Measurements from ENCODE around the gene BRD9. TPM values are rescaled to one million over a fixed set of nuclear protein-coding genes. Genes with fewer than 3 reads are reported as not detected.

Gene BRD9
- total RNA-seq, 1 donor from 2014 or later: 22.4 TPM

DNA sequence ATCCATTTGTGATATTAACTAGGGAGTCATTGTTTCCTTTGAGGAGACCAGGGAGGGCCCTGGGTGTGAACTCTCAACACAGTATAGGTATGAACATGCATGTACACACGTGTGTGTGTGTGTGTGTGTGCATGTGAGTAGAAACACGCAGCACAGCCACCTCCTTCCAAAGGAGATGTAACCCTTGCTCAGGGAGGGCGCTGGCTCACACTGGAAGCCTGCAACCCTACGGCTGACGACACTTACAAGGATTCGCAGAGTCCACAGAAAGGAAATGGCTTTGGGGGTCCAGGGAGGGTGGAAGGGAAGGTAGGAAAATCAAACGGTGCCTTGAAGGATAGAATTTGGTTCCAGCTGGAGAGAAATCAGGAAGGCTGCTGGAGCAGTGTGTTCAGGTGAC, 22.0 kb upstream of the BRD9 start:
- Histone ChIP-seq H3K27me3 (ENCODE audit: control insufficient read depth in 3 of 3, insufficient read depth in 3 of 3, low read length in 3 of 3) (no peaks in the 10 kb centered on the region), H3K27ac (ENCODE audit: low read depth, low read length) (no peak overlapping the region), H3K4me3 (ENCODE audit: low read length in 3 of 3) (no peak overlapping the region), H3K4me1 (ENCODE audit: control insufficient read depth in 3 of 3, insufficient read depth in 3 of 3, low read length in 3 of 3) (no peaks in the 10 kb centered on the region), H3K36me3 (ENCODE audit: control insufficient read depth in 3 of 3, insufficient read depth in 3 of 3, low read length in 3 of 3) (no peaks in the 10 kb centered on the region), H3K9ac (ENCODE audit: low read depth in 1 of 3, low read length in 3 of 3) (no peak overlapping the region), H3K9me3 (ENCODE audit: control insufficient read depth in 3 of 3, low read length in 3 of 3) (peaks cover 0 to 3% (median 0%) of the 10 kb centered on the region in 3 donors)

DNA sequence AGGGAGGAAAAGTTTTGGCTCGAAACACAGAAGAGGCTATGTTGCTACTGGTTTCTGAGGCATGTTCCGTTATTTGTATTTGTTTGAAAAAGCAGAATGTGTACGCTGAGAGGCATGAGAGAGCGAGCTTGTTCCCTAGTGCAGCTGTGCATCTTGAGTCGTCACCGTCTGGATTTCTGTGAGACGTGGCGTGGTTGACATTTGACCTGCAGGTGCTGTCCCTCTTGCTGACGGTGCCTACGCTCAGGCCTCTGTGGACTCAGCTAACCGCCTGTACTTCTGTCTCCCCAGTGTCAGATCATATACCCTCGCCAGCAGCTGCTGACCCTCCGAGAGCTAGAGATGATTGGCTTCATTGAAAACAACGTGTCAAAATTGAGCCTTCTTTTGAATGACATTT, 21.6 kb upstream of the BRD9 start:
- H3K36me3 ChIP-seq (ENCODE audit: control insufficient read depth in 3 of 3, insufficient read depth in 3 of 3, low read length in 3 of 3): no peaks in the 10 kb centered on the region

DNA sequence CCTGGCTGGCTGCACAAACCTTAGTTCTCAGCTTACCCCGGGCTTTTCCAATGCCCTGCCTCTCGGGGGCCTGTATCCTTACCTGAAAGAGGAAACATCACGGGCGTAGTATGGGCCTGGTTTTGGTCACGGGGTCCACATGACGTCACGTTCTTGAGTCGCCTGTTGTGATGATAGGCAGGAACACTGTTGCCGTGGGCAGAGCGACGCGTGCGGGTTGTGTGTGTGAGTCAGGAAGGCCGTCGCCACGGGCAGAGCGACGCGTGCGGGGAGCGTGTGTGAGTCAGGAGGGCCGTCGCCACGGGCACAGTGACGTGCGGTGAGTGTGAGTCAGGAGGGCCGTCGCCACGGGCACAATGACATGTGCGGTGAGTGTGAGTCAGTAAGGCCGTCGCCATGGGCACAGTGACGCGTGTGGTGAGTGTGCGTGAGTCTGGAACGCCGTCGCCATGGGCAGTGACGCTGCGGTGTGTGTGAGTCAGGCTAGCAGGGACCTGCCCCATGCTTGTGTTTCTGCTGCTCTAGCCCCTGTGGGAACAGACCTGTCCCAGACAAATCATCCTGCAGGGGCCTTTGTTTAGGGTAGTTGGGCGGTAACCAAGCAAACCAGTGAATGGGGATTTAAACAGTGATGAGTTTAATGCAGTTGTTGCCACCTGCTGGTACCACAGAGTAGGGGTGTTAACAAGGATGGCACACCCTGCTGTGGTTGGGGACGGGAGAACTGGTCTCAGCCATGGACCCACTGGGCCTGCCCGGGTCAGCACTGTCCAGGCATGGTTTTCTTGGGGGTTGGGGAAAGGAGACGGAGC, 19.9 kb upstream of the BRD9 start:
- Histone ChIP-seq H3K27me3 (ENCODE audit: control insufficient read depth in 3 of 3, insufficient read depth in 3 of 3, low read length in 3 of 3) (no peaks in the 10 kb centered on the region), H3K9me3 (ENCODE audit: control insufficient read depth in 3 of 3, low read length in 3 of 3) (no peaks in the 10 kb centered on the region), H3K4me3 (ENCODE audit: low read length in 3 of 3) (no peak overlapping the region), H3K9ac (ENCODE audit: low read depth in 1 of 3, low read length in 3 of 3) (no peak overlapping the region), H3K27ac (ENCODE audit: low read depth, low read length) (no peak overlapping the region), H3K4me1 (ENCODE audit: control insufficient read depth in 3 of 3, insufficient read depth in 3 of 3, low read length in 3 of 3) (no peaks in the 10 kb centered on the region), H3K36me3 (ENCODE audit: control insufficient read depth in 3 of 3, insufficient read depth in 3 of 3, low read length in 3 of 3) (no peaks in the 10 kb centered on the region)

More for the DNA sequence above, 21.6 kb upstream of the BRD9 start:
- Histone ChIP-seq H3K9me3 (ENCODE audit: control insufficient read depth in 3 of 3, low read length in 3 of 3) (peaks cover 0 to 3% (median 0%) of the 10 kb centered on the region in 3 donors), H3K9ac (ENCODE audit: low read depth in 1 of 3, low read length in 3 of 3) (no peak overlapping the region), H3K27me3 (ENCODE audit: control insufficient read depth in 3 of 3, insufficient read depth in 3 of 3, low read length in 3 of 3) (no peaks in the 10 kb centered on the region), H3K4me3 (ENCODE audit: low read length in 3 of 3) (no peak overlapping the region), H3K27ac (ENCODE audit: low read depth, low read length) (no peak overlapping the region), H3K4me1 (ENCODE audit: control insufficient read depth in 3 of 3, insufficient read depth in 3 of 3, low read length in 3 of 3) (no peaks in the 10 kb centered on the region)

DNA sequence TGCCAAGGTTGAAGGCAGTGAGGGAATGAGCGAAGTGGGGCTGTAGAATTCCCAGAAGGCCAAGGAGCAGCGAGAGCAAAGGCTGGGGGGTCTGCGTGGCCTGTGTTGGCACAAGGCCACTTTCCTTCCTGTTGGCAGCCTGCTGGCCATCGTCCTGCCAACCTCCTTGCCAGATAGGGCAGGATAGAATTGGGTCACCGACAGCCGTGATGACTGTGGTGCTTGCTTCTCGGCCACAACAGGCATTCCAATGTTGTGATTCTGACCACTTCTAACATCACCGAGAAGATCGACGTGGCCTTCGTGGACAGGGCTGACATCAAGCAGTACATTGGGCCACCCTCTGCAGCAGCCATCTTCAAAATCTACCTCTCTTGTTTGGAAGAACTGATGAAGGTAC, 19.0 kb upstream of the BRD9 start:
- no peak overlapping the region for H3K27ac ChIP-seq (ENCODE audit: low read depth, low read length)
- no peaks in the 10 kb centered on the region for H3K4me1 ChIP-seq (ENCODE audit: control insufficient read depth in 3 of 3, insufficient read depth in 3 of 3, low read length in 3 of 3)
- no peaks in the 10 kb centered on the region for H3K36me3 ChIP-seq (ENCODE audit: control insufficient read depth in 3 of 3, insufficient read depth in 3 of 3, low read length in 3 of 3)
- no peak overlapping the region for H3K9ac ChIP-seq (ENCODE audit: low read depth in 1 of 3, low read length in 3 of 3)
- no peaks in the 10 kb centered on the region for H3K27me3 ChIP-seq (ENCODE audit: control insufficient read depth in 3 of 3, insufficient read depth in 3 of 3, low read length in 3 of 3)
- H3K4me3 ChIP-seq (ENCODE audit: low read length in 3 of 3): no peak overlapping the region
- no peaks in the 10 kb centered on the region for H3K9me3 ChIP-seq (ENCODE audit: control insufficient read depth in 3 of 3, low read length in 3 of 3)

DNA sequence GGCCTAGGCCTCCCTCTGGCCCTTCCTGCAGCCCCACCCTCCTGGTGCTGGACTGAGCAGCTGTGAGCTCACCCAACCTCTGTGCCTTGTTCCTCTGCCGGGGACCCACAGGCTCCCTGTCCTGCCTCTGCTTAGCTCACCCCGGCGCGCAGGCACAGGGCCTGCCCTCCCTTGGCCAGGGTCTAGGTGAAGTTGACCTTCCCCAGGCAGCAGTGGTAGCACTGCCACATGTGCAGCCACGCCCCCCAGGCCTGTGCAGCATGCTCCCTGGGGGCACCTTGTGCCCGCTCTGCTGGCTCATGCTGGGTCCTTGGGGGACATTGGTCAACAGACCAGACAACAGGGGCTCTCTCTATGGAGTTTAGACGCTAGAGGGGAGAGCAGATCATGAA, 18.2 kb upstream of the BRD9 start:
- no peaks in the 10 kb centered on the region for H3K36me3 ChIP-seq (ENCODE audit: control insufficient read depth in 3 of 3, insufficient read depth in 3 of 3, low read length in 3 of 3)
- no peaks in the 10 kb centered on the region for H3K9me3 ChIP-seq (ENCODE audit: control insufficient read depth in 3 of 3, low read length in 3 of 3)
- no peak overlapping the region for H3K4me3 ChIP-seq (ENCODE audit: low read length in 3 of 3)
- no peaks in the 10 kb centered on the region for H3K27me3 ChIP-seq (ENCODE audit: control insufficient read depth in 3 of 3, insufficient read depth in 3 of 3, low read length in 3 of 3)
- no peak overlapping the region for H3K27ac ChIP-seq (ENCODE audit: low read depth, low read length)
- no peak overlapping the region for H3K9ac ChIP-seq (ENCODE audit: low read depth in 1 of 3, low read length in 3 of 3)
- H3K4me1 ChIP-seq (ENCODE audit: control insufficient read depth in 3 of 3, insufficient read depth in 3 of 3, low read length in 3 of 3): no peaks in the 10 kb centered on the region

DNA sequence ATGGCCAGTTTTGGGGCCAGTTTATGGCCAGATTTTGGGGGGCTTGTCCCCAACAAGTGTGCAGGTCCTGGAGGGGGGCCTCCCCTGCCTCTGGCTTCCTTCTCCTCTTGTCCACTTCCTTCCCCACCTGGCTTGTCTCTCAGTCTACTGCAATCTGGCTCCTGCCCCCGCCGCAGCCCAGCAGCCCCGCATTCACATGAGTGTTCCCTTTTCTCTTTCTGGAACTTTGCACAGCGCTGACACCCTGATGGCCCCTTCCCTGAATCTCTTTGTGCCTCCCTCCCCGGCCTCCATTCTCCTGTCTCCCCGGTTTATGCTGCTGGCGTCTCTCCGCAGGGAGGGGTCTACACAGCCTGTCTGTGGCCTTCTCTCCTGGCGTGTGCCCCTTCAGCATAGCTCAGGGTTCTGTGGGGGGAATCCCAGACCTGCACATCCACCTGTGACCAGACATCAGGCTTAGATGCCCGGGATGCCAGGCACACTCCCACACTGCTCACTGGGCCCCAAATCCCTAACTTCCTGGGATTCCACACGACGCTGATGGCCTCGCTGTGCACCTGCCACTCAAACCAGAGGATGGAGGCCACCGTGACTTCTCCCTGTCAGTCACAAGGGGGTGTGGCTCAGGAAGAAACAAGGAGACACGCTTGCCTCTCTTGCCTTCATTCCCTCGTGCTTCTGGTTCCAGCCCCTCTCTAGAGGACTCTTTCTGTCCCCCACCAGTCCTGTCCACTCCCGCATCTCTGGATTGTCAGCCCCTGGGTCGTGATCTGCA, 17.6 kb upstream of the BRD9 start:
- H3K27ac ChIP-seq (ENCODE audit: low read depth, low read length): no peak overlapping the region
- H3K27me3 ChIP-seq (ENCODE audit: control insufficient read depth in 3 of 3, insufficient read depth in 3 of 3, low read length in 3 of 3): no peaks in the 10 kb centered on the region
- no peak overlapping the region for H3K9ac ChIP-seq (ENCODE audit: low read depth in 1 of 3, low read length in 3 of 3)
- H3K4me3 ChIP-seq (ENCODE audit: low read length in 3 of 3): no peak overlapping the region
- no peaks in the 10 kb centered on the region for H3K9me3 ChIP-seq (ENCODE audit: control insufficient read depth in 3 of 3, low read length in 3 of 3)
- no peaks in the 10 kb centered on the region for H3K36me3 ChIP-seq (ENCODE audit: control insufficient read depth in 3 of 3, insufficient read depth in 3 of 3, low read length in 3 of 3)
- H3K4me1 ChIP-seq (ENCODE audit: control insufficient read depth in 3 of 3, insufficient read depth in 3 of 3, low read length in 3 of 3): no peaks in the 10 kb centered on the region

DNA sequence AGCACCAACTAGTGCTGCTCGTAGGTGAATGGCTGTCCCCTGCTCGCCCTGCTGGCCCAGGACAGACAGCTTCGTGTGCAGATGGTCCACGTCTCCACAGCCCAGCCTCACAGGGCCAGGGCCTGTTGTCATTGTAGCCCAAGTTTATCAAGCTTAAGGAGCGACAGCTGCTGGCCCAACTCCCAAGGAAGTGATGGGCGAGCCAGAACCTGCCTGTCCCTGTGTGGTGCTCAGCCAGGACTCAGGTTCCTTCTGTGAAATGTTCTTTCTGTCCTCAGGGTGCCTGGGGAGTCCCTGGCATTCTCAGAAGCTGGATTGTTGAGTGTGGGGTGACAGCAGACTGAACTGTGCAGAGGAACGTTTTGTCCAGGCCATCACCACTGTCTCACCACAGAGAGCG, 16.5 kb upstream of the BRD9 start:
- Histone ChIP-seq H3K36me3 (ENCODE audit: control insufficient read depth in 3 of 3, insufficient read depth in 3 of 3, low read length in 3 of 3) (no peaks in the 10 kb centered on the region), H3K27ac (ENCODE audit: low read depth, low read length) (no peak overlapping the region), H3K4me3 (ENCODE audit: low read length in 3 of 3) (no peak overlapping the region), H3K27me3 (ENCODE audit: control insufficient read depth in 3 of 3, insufficient read depth in 3 of 3, low read length in 3 of 3) (no peaks in the 10 kb centered on the region), H3K9ac (ENCODE audit: low read depth in 1 of 3, low read length in 3 of 3) (no peak overlapping the region), H3K4me1 (ENCODE audit: control insufficient read depth in 3 of 3, insufficient read depth in 3 of 3, low read length in 3 of 3) (no peaks in the 10 kb centered on the region), H3K9me3 (ENCODE audit: control insufficient read depth in 3 of 3, low read length in 3 of 3) (no peaks in the 10 kb centered on the region)

DNA sequence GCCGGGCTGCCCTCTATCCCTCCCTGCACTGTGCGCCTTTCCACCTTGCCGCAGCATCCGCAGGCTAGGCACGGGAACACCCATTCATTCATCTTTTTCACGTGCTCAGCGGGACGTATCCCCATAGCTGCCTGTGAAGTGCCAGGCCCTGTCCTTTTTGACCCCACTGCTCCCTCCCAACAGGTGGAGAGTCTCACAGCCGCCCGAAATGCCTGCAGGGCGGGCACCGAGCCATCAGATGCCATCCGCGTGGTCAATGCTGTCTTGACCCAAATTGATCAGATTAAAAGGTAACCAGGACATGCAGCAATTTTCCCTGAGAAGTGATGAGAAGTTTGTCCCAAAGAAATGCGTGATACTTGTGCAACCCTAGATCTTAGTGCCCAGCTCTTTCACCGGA, 15.6 kb upstream of the BRD9 start:
- H3K27ac ChIP-seq (ENCODE audit: low read depth, low read length): no peak overlapping the region

DNA sequence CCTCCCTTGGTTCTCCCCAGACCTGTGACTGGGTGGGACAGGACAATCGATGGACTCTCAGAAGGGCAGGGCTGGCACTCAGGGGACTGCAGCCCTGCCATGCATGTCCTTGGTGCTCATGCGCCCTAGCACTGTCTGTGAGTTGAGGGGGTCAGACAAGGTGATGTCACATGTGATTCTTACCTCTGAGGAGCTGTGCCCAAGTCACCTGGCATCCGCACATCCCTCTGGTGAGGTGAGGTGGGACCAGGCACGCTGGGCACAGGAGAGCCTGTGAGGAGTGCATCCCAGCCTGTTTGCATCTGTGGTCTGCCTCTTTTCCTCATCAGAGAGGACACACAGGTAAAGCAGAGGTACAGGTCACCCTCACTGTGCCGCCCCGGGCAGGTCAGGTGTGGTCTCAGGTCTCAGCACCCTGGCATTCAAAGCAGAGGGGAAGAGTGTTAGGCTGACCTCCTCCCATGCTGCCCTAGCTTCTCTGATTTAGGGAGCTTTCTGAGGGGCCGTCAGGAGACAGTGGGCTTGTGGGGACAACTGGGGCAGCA, 14.8 kb upstream of the BRD9 start:
- Histone ChIP-seq H3K27me3 (ENCODE audit: control insufficient read depth in 3 of 3, insufficient read depth in 3 of 3, low read length in 3 of 3) (no peaks in the 10 kb centered on the region), H3K27ac (ENCODE audit: low read depth, low read length) (no peak overlapping the region), H3K4me3 (ENCODE audit: low read length in 3 of 3) (no peak overlapping the region), H3K9me3 (ENCODE audit: control insufficient read depth in 3 of 3, low read length in 3 of 3) (no peaks in the 10 kb centered on the region), H3K4me1 (ENCODE audit: control insufficient read depth in 3 of 3, insufficient read depth in 3 of 3, low read length in 3 of 3) (peaks cover 0 to 5% (median 0%) of the 10 kb centered on the region in 3 donors), H3K36me3 (ENCODE audit: control insufficient read depth in 3 of 3, insufficient read depth in 3 of 3, low read length in 3 of 3) (no peaks in the 10 kb centered on the region), H3K9ac (ENCODE audit: low read depth in 1 of 3, low read length in 3 of 3) (no peak overlapping the region)

More for the DNA sequence above, 15.6 kb upstream of the BRD9 start:
- no peaks in the 10 kb centered on the region for H3K36me3 ChIP-seq (ENCODE audit: control insufficient read depth in 3 of 3, insufficient read depth in 3 of 3, low read length in 3 of 3)
- H3K27me3 ChIP-seq (ENCODE audit: control insufficient read depth in 3 of 3, insufficient read depth in 3 of 3, low read length in 3 of 3): no peaks in the 10 kb centered on the region
- H3K9me3 ChIP-seq (ENCODE audit: control insufficient read depth in 3 of 3, low read length in 3 of 3): no peaks in the 10 kb centered on the region
- no peak overlapping the region for H3K9ac ChIP-seq (ENCODE audit: low read depth in 1 of 3, low read length in 3 of 3)
- no peaks in the 10 kb centered on the region for H3K4me1 ChIP-seq (ENCODE audit: control insufficient read depth in 3 of 3, insufficient read depth in 3 of 3, low read length in 3 of 3)
- H3K4me3 ChIP-seq (ENCODE audit: low read length in 3 of 3): no peak overlapping the region

DNA sequence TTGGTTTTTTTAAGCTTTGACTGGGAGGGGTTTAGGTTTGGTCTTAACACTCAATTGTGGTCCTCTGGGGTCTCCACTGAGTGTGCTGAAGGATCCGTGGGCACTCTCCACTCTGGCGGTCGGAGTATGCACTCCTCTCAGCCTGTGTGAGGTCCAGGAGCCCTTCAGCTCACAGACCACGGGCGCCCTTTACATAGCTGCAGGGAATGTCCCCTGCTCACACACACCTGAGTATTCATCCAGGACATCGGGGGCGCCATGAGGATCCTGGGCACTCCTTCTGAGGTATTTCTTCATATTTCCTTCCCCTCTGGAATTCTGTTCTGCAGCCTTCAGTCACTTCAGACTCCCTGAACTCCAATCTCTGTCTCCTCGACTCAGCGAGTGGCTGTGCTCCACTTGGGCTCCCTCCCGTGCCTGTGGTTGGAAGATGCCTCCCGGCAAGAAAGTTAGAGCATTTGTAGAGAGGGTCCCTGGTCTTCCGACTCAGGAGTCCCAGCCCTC, 12.6 kb upstream of the BRD9 start:
- no peak overlapping the region for H3K9ac ChIP-seq (ENCODE audit: low read depth in 1 of 3, low read length in 3 of 3)
- H3K4me1 ChIP-seq (ENCODE audit: control insufficient read depth in 3 of 3, insufficient read depth in 3 of 3, low read length in 3 of 3): peaks cover 0 to 5% (median 0%) of the 10 kb centered on the region in 3 donors
- H3K4me3 ChIP-seq (ENCODE audit: low read length in 3 of 3): no peak overlapping the region
- H3K36me3 ChIP-seq (ENCODE audit: control insufficient read depth in 3 of 3, insufficient read depth in 3 of 3, low read length in 3 of 3): no peaks in the 10 kb centered on the region
- no peaks in the 10 kb centered on the region for H3K9me3 ChIP-seq (ENCODE audit: control insufficient read depth in 3 of 3, low read length in 3 of 3)
- no peaks in the 10 kb centered on the region for H3K27me3 ChIP-seq (ENCODE audit: control insufficient read depth in 3 of 3, insufficient read depth in 3 of 3, low read length in 3 of 3)
- H3K27ac ChIP-seq (ENCODE audit: low read depth, low read length): no peak overlapping the region

All from skeletal muscle tissue (tissue), 4 donors.